ENCODE measurements around the gene APOA4.

APOA4 gene

GRCh38 chr11:116851626-116852025, 28.5 kb upstream of the APOA4 start:
- no peak overlapping the region for H3K4me3 ChIP-seq (ENCODE audit: low read depth, low read length)
- DNase-seq (ENCODE audit: low read depth): no peak
- no peak for TF ChIP-seq CTCF (conservative IDR thresholded peaks at IDR 0.05; ENCODE audit: low read depth, low read length)

- no peak for DNase-seq (ENCODE audit: low read depth)
- TF ChIP-seq CTCF (conservative IDR thresholded peaks at IDR 0.05; ENCODE audit: low read depth, low read length): no peak
- H3K4me3 ChIP-seq (ENCODE audit: low read depth, low read length): no peak overlapping the region
These were observed 26.4 kb upstream of the APOA4 start for GRCh38 chr11:116849486-116849885.

- TF ChIP-seq CTCF (conservative IDR thresholded peaks at IDR 0.05; ENCODE audit: low read depth, low read length): no peak
- no peak overlapping the region for H3K4me3 ChIP-seq (ENCODE audit: low read depth, low read length)
- no peak for DNase-seq (ENCODE audit: low read depth)
These were observed 26.0 kb upstream of the APOA4 start for GRCh38 chr11:116849060-116849459.

GRCh38 chr11:116847612-116848011, 24.5 kb upstream of the APOA4 start:
- DNase-seq (ENCODE audit: low read depth): no peak
- TF ChIP-seq CTCF (conservative IDR thresholded peaks at IDR 0.05; ENCODE audit: low read depth, low read length): no peak
- no peak overlapping the region for H3K4me3 ChIP-seq (ENCODE audit: low read depth, low read length)

- no peak overlapping the region for H3K4me3 ChIP-seq (ENCODE audit: low read depth, low read length)
- no peak for TF ChIP-seq CTCF (conservative IDR thresholded peaks at IDR 0.05; ENCODE audit: low read depth, low read length)
These were observed 21.6 kb upstream of the APOA4 start for GRCh38 chr11:116844722-116845121.

GRCh38 chr11:116843661-116844060, 20.6 kb upstream of the APOA4 start:
- TF ChIP-seq CTCF (conservative IDR thresholded peaks at IDR 0.05; ENCODE audit: low read depth, low read length): no peak
- H3K4me3 ChIP-seq (ENCODE audit: low read depth, low read length): no peak overlapping the region
- no peak for DNase-seq (ENCODE audit: low read depth)

More at GRCh38 chr11:116844722-116845121, 21.6 kb upstream of the APOA4 start:
- DNase-seq (ENCODE audit: low read depth): no peak

- no peak for TF ChIP-seq CTCF (conservative IDR thresholded peaks at IDR 0.05; ENCODE audit: low read depth, low read length)
- no peak overlapping the region for H3K4me3 ChIP-seq (ENCODE audit: low read depth, low read length)
These were observed 19.8 kb upstream of the APOA4 start for GRCh38 chr11:116842909-116843308.

More at GRCh38 chr11:116842909-116843308, 19.8 kb upstream of the APOA4 start:
- DNase-seq (ENCODE audit: low read depth): no peak
